ENCODE data around the gene RSPH4A.

- TF ChIP-seq CTCF (IDR thresholded peaks at IDR 0.05) (no peak), POLR2A (IDR thresholded peaks at IDR 0.05) (no peak)
Observed at GRCh38 chr6:116611056-116611455, 5.2 kb upstream of the RSPH4A start.
